ENCODE measurements around the gene NXPE3.
"Not testable (repeated sequence)": the region's sequence is repeated elsewhere in the genome, so short reads cannot be mapped to it uniquely, and the experiment has no call there.

Gene NXPE3

DNA sequence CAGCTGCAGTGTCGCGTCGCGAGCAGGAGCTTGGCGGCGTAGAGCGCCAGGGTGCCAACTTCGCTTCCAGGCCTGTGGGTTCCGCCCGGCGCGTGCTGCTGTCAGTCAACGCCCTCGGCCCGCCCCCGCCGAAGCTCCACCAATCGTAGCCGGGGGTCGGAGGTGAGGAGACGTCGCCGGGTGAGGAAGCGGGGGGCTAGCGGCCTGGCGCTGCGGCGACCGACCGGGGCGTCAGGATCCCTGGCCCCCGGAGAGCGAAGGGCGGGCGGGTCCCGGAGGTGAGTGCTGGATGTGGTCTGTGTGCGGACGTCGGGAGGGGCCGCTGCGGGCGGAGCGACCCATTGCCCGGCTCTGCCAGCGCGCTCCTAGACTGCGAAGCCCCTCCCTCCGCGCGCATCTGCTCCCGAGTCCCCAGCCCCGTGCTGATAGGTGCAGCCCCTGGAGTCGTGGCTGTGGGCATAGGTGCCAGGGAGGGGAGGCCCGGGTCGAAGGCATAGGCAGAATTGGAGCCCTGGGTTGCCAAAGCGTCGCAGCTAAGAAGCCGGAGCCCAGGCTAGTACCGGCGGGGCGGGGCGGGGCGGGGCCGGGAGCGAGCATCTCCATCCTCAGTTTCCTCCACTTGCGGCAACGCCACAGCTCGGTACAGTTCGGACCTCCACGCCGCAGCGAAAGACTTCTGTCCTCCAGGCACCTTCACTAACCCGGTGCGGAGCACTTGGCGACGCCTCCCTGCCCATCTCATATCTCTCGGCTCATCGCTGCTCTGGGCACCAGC is at the start of gene NXPE3:
NXPE3 (plus strand) TSS at position 165 of the 775 bp plus-strand sequence. CDS start 6,386 bp downstream, outside the sequence.
- DNase-seq, result peak; percentile 74

DNA sequence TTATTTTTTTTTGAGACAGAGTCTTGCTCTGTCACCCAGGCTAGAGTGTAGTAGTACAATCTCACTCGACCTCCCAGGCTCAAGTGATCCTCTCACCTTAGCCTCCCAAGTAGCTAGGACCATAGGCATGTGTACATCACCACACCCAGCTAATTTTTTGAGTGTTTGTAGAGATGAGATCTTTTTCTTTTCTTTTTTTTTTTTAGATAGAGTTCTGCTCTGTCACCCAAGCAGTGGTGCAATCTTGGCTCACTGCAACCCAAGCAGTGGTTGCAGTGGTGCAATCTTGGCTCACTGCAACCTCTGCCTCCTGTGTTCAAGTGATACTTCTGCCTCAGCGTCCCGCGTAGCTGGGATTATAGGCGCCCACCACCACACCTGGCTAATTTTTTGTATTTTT is 49.4 kb upstream of the NXPE3 start:
- no peak for DNase-seq

DNA sequence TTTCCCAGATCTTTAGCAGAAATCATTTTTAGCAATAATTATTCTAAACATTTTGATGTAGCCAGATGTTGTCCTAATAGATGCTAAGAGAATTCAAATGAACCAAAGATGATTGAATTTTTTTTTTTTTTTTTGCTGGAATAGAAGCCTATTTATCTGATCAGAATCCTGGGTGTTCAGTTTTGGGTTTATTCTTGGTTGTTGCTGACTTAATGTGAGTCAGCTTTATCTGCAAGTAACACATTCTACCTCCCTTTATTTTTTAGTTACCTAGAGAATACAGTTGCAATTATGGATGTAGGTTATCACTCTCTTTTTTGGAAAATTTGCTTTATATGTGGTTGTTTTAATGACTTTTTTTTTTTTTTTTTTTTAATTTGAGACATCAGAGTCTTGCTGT is 48.2 kb upstream of the NXPE3 start:
- no peak for DNase-seq

DNA sequence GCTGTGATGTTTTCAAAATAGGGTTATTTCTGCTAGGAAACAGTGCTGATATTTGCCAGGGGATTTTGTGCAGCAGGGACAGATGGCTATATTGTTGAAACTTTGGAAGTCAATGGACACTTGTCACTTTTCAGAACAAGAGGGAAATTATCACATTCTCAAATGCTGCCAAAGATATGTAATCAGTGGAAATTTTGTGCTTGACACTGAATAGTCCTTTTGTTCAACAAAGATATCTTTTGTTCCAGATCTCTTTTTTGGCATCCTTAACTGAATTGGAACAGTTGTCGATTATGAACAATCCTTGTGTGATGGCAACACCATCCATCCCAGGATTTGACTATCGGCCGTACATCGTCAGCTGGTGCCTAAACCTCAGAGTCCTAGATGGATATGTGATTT is 46.8 kb upstream of the NXPE3 start:
- no peak for DNase-seq

GRCh38 chr3:101735833-101736232 is 43.2 kb upstream of the NXPE3 start:
- no peak for DNase-seq

DNA sequence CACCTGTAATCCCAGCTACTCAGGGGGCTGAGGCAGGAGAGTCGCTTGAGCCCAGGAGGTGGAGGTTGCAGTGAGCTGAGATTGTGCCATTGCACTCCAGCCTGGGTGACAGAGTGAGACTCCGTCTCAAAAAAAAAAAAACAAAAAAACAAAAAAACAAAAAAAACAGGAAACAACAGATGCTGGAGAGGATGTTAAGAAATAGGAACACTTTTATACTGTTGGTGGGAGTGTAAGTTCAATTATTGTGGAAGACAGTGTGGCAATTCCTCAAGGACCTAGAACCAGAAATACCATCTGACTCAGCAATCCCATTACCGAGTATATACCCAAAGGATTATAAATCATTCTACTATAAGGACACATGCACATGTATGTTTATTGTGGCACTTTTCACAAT is 37.1 kb upstream of the NXPE3 start:
- not testable (repeated sequence) for DNase-seq

DNA sequence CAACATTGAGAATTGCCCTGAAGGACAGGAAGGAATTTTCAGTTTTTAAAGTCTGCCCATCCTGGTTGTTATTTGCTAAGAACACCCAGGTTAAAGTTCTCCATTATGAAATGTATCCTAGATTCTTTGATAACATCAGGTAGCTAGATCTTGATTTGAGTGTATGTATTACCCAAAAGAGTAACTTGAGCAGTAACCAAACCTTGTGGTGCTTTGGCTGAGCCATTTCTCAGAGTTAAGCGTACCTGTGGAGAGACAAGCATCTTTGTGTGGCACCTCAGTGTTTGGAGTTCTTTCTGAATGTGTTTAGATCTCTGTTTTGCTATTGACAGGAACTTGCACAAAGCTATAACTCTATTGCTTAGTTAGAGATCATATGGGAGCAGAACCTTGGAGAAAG is 34.2 kb upstream of the NXPE3 start:
- no peak for DNase-seq

DNA sequence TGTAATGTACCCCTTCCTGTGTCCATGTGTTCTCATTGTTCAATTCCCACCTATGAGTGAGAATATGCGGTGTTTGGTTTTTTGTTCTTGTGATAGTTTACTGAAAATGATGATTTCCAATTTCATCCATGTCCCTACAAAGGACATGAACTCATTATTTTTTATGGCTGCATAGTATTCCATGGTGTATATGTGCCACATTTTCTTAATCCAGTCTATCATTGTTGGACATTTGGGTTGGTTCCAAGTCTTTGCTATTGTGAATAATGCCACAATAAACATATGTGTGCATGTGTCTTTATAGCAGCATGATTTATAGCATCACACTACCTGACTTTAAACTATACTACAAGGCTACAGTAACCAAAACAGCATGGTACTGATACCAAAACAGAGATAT is 33.1 kb upstream of the NXPE3 start:
- not testable (repeated sequence) for DNase-seq

DNA sequence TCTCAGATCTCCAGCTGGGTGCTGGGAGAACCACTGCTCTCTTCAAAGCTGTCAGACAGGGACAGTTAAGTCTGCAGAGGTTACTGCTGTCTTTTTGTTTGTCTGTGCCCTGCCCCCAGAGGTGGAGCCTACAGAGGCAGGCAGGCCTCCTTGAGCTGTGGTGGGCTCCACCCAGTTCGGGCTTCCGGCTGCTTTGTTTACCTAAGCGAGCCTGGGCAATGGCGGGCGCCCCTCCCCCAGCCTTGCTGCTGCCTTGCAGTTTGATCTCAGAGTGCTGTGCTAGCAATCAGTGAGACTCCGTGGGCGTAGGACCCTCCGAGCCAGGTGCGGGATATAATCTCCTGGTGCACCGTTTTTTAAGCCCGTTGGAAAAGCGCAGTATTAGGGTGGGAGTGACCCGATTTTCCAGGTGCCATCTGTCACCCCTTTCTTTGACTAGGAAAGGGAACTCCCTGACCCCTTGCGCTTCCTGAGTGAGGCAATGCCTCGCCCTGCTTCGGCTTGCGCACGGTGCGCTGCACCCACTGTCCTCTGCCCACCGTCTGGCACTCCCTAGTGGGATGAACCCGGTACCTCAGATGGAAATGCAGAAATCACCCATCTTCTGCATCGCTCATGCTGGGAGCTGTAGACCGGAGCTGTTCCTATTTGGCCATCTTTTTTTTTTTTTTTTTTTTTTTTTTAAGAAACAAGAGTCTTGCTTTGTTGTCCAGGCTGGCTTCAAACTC is 25.5 kb upstream of the NXPE3 start:
- DNase-seq, result not testable (repeated sequence)

GRCh38 chr3:101758224-101758623 is 20.8 kb upstream of the NXPE3 start:
- no peak for DNase-seq

DNA sequence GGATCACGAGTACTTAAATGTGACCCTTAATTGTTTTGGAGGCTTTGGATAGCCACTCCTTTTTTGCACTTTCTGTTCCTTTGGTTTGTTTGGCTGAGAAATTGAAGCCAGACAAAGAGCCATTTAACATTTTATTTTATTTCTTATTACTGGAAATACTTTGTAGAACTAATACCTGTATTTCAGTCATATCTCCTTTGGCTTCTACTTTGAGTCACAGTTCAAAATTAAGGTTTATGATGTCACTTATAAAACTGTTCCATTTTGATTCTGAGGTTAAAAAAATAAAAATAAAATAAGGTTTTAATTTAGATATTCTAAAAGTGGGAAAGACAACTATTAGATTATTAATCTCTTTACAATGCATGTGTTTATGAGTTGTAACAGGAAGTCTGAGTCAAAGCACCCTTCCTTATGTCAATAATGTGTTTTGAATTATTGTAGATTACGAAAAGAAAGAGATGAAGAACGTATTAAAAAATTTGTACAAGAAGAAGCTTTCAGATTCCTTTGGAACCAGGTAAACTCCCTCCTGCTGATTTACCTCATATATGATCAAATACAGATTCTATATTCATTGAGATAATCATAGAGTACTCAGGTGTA is 16.9 kb upstream of the NXPE3 start:
- no peak for DNase-seq

GRCh38 chr3:101777745-101778281 is 1.2 kb upstream of the NXPE3 start:
- not testable (repeated sequence) for DNase-seq

DNA sequence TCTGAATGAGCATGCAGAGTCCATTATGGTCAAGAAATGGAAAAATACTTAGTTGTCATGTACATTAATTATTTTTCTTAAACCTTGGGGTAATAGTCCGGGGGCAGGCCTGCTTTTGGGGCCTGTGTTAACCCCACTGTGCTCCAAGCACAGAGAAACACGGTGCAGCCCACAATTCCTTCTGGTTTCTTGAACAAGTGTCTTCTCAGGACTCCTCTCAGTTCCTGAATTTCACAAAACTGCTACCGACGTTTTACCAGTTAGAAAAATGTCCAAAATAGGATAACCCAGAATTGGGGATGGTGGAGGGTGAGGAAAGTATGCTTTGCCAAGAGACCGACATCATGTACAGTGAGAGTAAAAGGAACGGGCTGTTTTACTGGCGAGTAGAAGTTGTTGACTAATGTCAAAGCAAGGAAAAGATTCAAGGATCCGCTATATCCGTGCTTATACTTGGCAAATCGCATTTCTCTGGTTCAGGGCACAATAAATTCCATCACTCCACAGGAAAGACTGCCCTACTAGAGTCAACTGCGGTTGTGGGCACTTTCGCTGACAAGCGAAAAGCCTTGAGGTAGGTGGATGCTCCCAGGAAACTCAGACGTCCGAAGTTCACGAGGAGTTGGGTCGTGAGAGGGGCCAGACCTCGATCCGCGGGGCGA is 495 bp upstream of the NXPE3 start:
- DNase-seq, result no peak

- no peak for DNase-seq
Measured at GRCh38 chr3:101779822-101780381, 891 bp downstream of the NXPE3 start.

DNA sequence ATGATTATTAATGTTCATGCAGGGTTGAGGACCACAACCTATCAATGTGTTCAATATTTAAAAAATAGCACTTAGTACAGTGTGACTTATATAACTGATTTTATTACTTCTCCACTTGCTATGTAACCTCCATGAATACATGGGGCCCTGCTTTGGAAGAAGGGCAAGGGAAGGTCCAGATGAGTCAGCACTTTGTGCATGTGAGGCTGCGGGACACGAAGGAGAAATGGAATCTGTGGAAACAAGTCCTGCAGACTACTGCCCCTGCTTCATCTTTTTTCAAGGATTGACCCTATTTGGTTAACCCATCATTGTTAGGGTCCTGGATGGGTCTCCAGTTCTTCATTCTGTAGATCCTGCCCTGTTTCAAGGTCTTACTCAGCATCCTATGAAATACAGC is 1.6 kb downstream of the NXPE3 start:
- peak; percentile 2 for DNase-seq

DNA sequence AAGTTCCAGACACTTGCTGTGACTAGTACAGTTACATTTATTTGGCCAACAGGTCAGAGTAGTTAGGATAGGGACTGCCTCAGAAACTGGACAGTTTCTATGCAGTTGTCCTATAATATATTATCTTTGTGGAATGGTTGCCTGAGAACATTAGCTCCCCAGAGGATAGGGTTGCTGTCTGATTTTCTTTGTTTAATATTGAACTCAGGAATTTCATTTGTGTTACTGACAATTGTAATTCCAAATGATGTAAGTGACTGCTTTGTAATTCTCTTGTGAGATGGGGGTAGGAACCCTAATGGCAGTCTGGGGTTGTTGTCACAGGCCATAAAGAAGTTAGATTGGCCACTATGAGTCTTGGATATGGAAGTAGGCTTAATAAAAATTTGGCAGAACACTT is 2.2 kb downstream of the NXPE3 start:
- DNase-seq, result no peak

GRCh38 chr3:101784855-101785613 is 6.0 kb downstream of the NXPE3 start:
- no peak for DNase-seq

- no peak for DNase-seq
Measured at GRCh38 chr3:101791778-101792177, 12.8 kb downstream of the NXPE3 start.

GRCh38 chr3:101796077-101796680 is 17.2 kb downstream of the NXPE3 start:
- no peak for DNase-seq

DNA sequence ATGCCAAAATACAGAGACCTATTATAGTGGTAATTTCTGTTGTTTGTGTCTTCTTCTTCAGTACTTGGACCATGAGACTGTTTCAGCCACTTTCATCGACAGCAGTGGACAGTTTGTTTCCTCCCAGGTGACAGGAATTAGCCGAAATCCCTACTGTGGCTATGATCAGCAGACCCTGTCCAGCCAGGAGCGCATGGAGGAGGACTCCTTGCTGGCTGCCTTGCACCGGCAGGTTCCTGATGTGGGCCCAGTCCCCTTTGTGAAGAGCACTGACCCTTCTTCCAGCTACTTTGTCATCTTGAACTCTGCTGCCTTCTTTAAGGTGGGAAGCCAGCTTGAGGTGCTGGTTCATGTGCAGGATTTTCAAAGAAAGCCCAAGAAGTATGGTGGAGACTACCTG is 22.2 kb downstream of the NXPE3 start:
- DNase-seq, result no peak

GRCh38 chr3:101802179-101802578 is 23.2 kb downstream of the NXPE3 start:
- DNase-seq, result no peak

Data from NCI-H510A treated with DMSO at 0.1 percent for 48 hours (cell line).